Activated naive CD8-positive, alpha-beta T cell (primary cell): Measurements from ENCODE around the gene BEND7.

ENCODE experiments used
- H3K27ac Mint-ChIP-seq: one replicate; pipeline ENCODE4 v1.8.0; 2021; ENCODE audit warnings: mixed read lengths
- H3K27me3 Mint-ChIP-seq: one replicate; pipeline ENCODE4 v1.8.0; 2021; ENCODE audit warnings: mixed read lengths
- H3K36me3 Mint-ChIP-seq: one replicate; pipeline ENCODE4 v1.8.0; 2021; ENCODE audit warnings: mixed read lengths
- H3K4me1 Mint-ChIP-seq: one replicate; pipeline ENCODE4 v1.8.0; 2021; ENCODE audit warnings: low read depth, mixed read lengths
- H3K4me3 Mint-ChIP-seq: one replicate; pipeline ENCODE4 v1.8.0; 2021; ENCODE audit warnings: mild to moderate bottlenecking, mixed read lengths
- H3K9me3 Mint-ChIP-seq: one replicate; pipeline ENCODE4 v1.8.0; 2021; ENCODE audit warnings: low read depth, mixed read lengths

The BEND7 gene

GRCh38 chr10:13505052-13505680 lies 23.6 kb downstream of the BEND7 start:
- peaks cover 5% of the 10 kb centered on the region for H3K27me3 Mint-ChIP-seq
- no peak overlapping the region for H3K27ac Mint-ChIP-seq
- no peak overlapping the region for H3K4me3 Mint-ChIP-seq
- no peaks in the 10 kb centered on the region for H3K4me1 Mint-ChIP-seq
- no peaks in the 10 kb centered on the region for H3K36me3 Mint-ChIP-seq
- H3K9me3 Mint-ChIP-seq = no peaks in the 10 kb centered on the region

- Mint-ChIP-seq H3K27ac (no peak overlapping the region), H3K4me1 (no peaks in the 10 kb centered on the region), H3K27me3 (peaks cover 4% of the 10 kb centered on the region), H3K9me3 (no peaks in the 10 kb centered on the region), H3K36me3 (no peaks in the 10 kb centered on the region), H3K4me3 (no peak overlapping the region)
Measured at GRCh38 chr10:13503745-13504463, 24.9 kb downstream of the BEND7 start.

GRCh38 chr10:13502380-13502779 lies 26.4 kb downstream of the BEND7 start:
- H3K9me3 Mint-ChIP-seq = no peaks in the 10 kb centered on the region
- no peak overlapping the region for H3K27ac Mint-ChIP-seq
- no peak overlapping the region for H3K4me3 Mint-ChIP-seq
- H3K4me1 Mint-ChIP-seq = no peaks in the 10 kb centered on the region
- no peaks in the 10 kb centered on the region for H3K36me3 Mint-ChIP-seq
- H3K27me3 Mint-ChIP-seq = peaks cover 4% of the 10 kb centered on the region

- Mint-ChIP-seq H3K27ac (no peak overlapping the region), H3K4me3 (no peak overlapping the region)
Measured at GRCh38 chr10:13500201-13500600, 28.6 kb downstream of the BEND7 start.

GRCh38 chr10:13499150-13499549 lies 29.7 kb downstream of the BEND7 start:
- Mint-ChIP-seq H3K9me3 (no peaks in the 10 kb centered on the region), H3K4me3 (no peak overlapping the region), H3K27me3 (peaks cover 2% of the 10 kb centered on the region), H3K27ac (no peak overlapping the region), H3K4me1 (no peaks in the 10 kb centered on the region), H3K36me3 (no peaks in the 10 kb centered on the region)

More at GRCh38 chr10:13500201-13500600, 28.6 kb downstream of the BEND7 start:
- Mint-ChIP-seq H3K27me3 (peaks cover 2% of the 10 kb centered on the region), H3K9me3 (no peaks in the 10 kb centered on the region), H3K36me3 (no peaks in the 10 kb centered on the region), H3K4me1 (no peaks in the 10 kb centered on the region)

- Mint-ChIP-seq H3K4me1 (no peaks in the 10 kb centered on the region), H3K27ac (no peak overlapping the region), H3K36me3 (no peaks in the 10 kb centered on the region), H3K4me3 (no peak overlapping the region), H3K9me3 (no peaks in the 10 kb centered on the region), H3K27me3 (peaks cover 2% of the 10 kb centered on the region)
Measured at GRCh38 chr10:13496931-13497330, 31.9 kb downstream of the BEND7 start.

GRCh38 chr10:13496164-13496563 lies 32.6 kb downstream of the BEND7 start:
- Mint-ChIP-seq H3K27me3 (peaks cover 2% of the 10 kb centered on the region), H3K9me3 (no peaks in the 10 kb centered on the region), H3K4me3 (no peak overlapping the region), H3K4me1 (no peaks in the 10 kb centered on the region), H3K36me3 (no peaks in the 10 kb centered on the region), H3K27ac (no peak overlapping the region)

GRCh38 chr10:13492493-13493180 lies 36.2 kb downstream of the BEND7 start:
- Mint-ChIP-seq H3K4me3 (no peak overlapping the region), H3K36me3 (no peaks in the 10 kb centered on the region), H3K27ac (no peak overlapping the region), H3K27me3 (peaks cover 3% of the 10 kb centered on the region), H3K9me3 (no peaks in the 10 kb centered on the region), H3K4me1 (no peaks in the 10 kb centered on the region)

- no peaks in the 10 kb centered on the region for H3K9me3 Mint-ChIP-seq
- H3K36me3 Mint-ChIP-seq = no peaks in the 10 kb centered on the region
- H3K27me3 Mint-ChIP-seq = peaks cover 3% of the 10 kb centered on the region
- H3K27ac Mint-ChIP-seq = no peak overlapping the region
- no peak overlapping the region for H3K4me3 Mint-ChIP-seq
- no peaks in the 10 kb centered on the region for H3K4me1 Mint-ChIP-seq
Measured at GRCh38 chr10:13491747-13492360, 37.0 kb downstream of the BEND7 start.

- H3K4me3 Mint-ChIP-seq = no peak overlapping the region
- H3K27me3 Mint-ChIP-seq = peaks cover 3% of the 10 kb centered on the region
- H3K36me3 Mint-ChIP-seq = no peaks in the 10 kb centered on the region
- H3K27ac Mint-ChIP-seq = no peak overlapping the region
- H3K4me1 Mint-ChIP-seq = no peaks in the 10 kb centered on the region
- no peaks in the 10 kb centered on the region for H3K9me3 Mint-ChIP-seq
Measured at GRCh38 chr10:13490503-13490902, 38.3 kb downstream of the BEND7 start.

GRCh38 chr10:13489035-13489599 lies 39.7 kb downstream of the BEND7 start:
- peaks cover 4% of the 10 kb centered on the region for H3K4me1 Mint-ChIP-seq
- no peak overlapping the region for H3K27ac Mint-ChIP-seq
- H3K9me3 Mint-ChIP-seq = no peaks in the 10 kb centered on the region
- H3K4me3 Mint-ChIP-seq = no peak overlapping the region
- H3K36me3 Mint-ChIP-seq = no peaks in the 10 kb centered on the region
- H3K27me3 Mint-ChIP-seq = peaks cover 5% of the 10 kb centered on the region

- no peak overlapping the region for H3K27ac Mint-ChIP-seq
- no peaks in the 10 kb centered on the region for H3K9me3 Mint-ChIP-seq
- no peaks in the 10 kb centered on the region for H3K36me3 Mint-ChIP-seq
- peaks cover 9% of the 10 kb centered on the region for H3K4me1 Mint-ChIP-seq
- H3K4me3 Mint-ChIP-seq = no peak overlapping the region
- H3K27me3 Mint-ChIP-seq = peaks cover 5% of the 10 kb centered on the region
Measured at GRCh38 chr10:13485623-13486022, 43.2 kb downstream of the BEND7 start.

- Mint-ChIP-seq H3K9me3 (no peaks in the 10 kb centered on the region), H3K27me3 (peaks cover 4% of the 10 kb centered on the region), H3K4me3 (no peak overlapping the region), H3K36me3 (no peaks in the 10 kb centered on the region), H3K4me1 (peaks cover 9% of the 10 kb centered on the region), H3K27ac (no peak overlapping the region)
Measured at GRCh38 chr10:13483951-13484350, 44.9 kb downstream of the BEND7 start.

- Mint-ChIP-seq H3K4me3 (no peak overlapping the region), H3K27me3 (peaks cover 4% of the 10 kb centered on the region), H3K9me3 (no peaks in the 10 kb centered on the region), H3K27ac (no peak overlapping the region), H3K4me1 (peaks cover 9% of the 10 kb centered on the region), H3K36me3 (no peaks in the 10 kb centered on the region)
Measured at GRCh38 chr10:13483073-13483472, 45.7 kb downstream of the BEND7 start.

GRCh38 chr10:13481690-13482089 lies 47.1 kb downstream of the BEND7 start:
- H3K4me1 Mint-ChIP-seq = peaks cover 9% of the 10 kb centered on the region
- H3K9me3 Mint-ChIP-seq = no peaks in the 10 kb centered on the region
- peaks cover 5% of the 10 kb centered on the region for H3K27me3 Mint-ChIP-seq
- H3K27ac Mint-ChIP-seq = no peak overlapping the region
- no peaks in the 10 kb centered on the region for H3K36me3 Mint-ChIP-seq
- H3K4me3 Mint-ChIP-seq = no peak overlapping the region
